Brain microvascular endothelial cell (primary cell): ENCODE data around the gene RCBTB1.

Experiments
- DNase-seq: peaks from one replicate; pipeline ENCODE4 v3.0.0-alpha.2; 2020
- H3K27ac ChIP-seq: fragments of 250-450 bp; sonication (Bioruptor Pico); 2 replicates; pipeline ENCODE4 v1.5.1; 2020; ENCODE audit warnings: mild to moderate bottlenecking, moderate library complexity
- H3K27me3 ChIP-seq: fragments of 250-450 bp; sonication (Bioruptor Pico); replicated peaks from 2 replicates; pipeline ENCODE4 v1.5.1; 2020; ENCODE audit warnings: mild to moderate bottlenecking
- H3K36me3 ChIP-seq: fragments of 250-450 bp; sonication (Bioruptor Pico); replicated peaks from 2 replicates; pipeline ENCODE4 v1.5.1; 2020; ENCODE audit warnings: mild to moderate bottlenecking
- H3K4me3 ChIP-seq: 2 replicates; pipeline ENCODE4 v1.5.1; 2011; ENCODE audit warnings: low read depth, mild to moderate bottlenecking, control low read depth, low read length, moderate library complexity
- CTCF ChIP-seq: IDR thresholded peaks from 2 replicates; pipeline ENCODE4 v1.5.1; 2011; ENCODE audit warnings: low read depth, mild to moderate bottlenecking, moderate library complexity, low read length, control low read depth, inconsistent platforms; ENCODE audit errors: missing control alignments
- in situ Hi-C: cut with HindIII; loops from 2 replicates; pipeline ENCODE4 v1.10.0; 2017; ENCODE audit warnings: low sequenced_read_pairs, low pct_ligation_motif_present

RCBTB1 gene

DNA sequence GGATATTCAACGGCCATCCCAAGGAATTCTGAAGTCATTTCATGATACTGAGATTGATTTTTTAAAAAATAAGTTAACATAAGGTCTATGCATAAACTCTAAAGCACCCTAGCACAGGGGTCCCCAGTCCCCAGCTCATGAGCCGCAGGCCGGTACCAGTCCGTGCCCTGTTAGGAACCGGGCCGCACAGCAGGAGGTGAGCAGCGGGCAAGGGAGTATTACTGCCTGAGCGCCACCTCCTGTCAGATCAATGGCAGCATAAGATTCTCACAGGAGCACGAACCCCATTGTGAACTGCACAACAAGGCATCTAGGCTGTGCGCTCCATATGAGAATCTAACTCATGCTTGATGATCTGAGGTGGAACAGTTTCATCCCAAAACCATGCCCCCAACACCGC is 31.0 kb downstream of the RCBTB1 start:
- Histone ChIP-seq H3K4me3 (no peak overlapping the region), H3K27me3 (no peaks in the 10 kb centered on the region), H3K36me3 (peaks cover 9% of the 10 kb centered on the region), H3K27ac (no peak overlapping the region)
- no peak for DNase-seq
- TF ChIP-seq CTCF: no peak
- in situ Hi-C loops: no loop called here

DNA sequence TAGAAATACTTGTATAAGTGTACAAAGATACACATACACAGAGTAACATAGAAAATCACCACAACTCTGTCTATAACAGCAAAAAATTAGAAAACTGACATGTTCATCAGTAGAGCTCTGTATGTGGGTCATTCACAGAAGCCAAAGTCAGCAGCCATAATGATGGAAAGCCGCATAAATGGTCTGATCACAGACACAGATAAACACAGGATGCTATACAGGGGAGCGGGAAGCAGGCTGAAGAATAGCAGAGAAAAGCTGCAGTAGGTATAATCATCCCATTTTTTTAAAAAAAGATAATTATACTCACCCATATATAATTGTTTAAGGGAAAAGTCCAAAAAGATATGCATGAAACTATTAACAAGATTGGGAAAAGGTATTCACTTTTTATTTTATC is 31.5 kb downstream of the RCBTB1 start:
- no peak overlapping the region for H3K4me3 ChIP-seq
- TF ChIP-seq CTCF: no peak
- H3K27me3 ChIP-seq: no peaks in the 10 kb centered on the region
- DNase-seq: no peak
- in situ Hi-C loops: no loop called here
- no peak overlapping the region for H3K27ac ChIP-seq
- H3K36me3 ChIP-seq: peaks cover 6% of the 10 kb centered on the region

GRCh38 chr13:49550942-49551644 is 34.3 kb downstream of the RCBTB1 start:
- in situ Hi-C loops: no loop called here
- Histone ChIP-seq H3K4me3 (no peak overlapping the region), H3K36me3 (no peaks in the 10 kb centered on the region)

DNA sequence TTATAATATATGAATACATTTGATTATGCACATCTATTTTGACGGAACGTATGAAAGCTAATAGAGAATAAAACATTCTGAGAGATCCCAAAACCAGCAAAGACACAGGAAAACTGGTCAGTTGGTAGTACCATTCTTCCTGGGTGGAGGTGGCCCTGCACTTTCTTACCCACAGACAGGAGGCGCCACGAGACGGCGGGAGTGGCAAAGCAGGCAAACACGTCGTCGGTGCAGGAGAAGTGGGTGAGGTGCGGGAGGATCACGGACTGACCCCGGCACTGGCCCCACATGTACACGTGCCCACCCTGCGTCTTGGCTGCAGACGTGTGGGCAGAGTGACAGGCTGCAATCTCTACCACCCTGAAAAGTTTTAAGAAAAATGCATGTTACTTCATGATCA is 36.1 kb downstream of the RCBTB1 start:
- H3K4me3 ChIP-seq: no peak overlapping the region
- H3K36me3 ChIP-seq: peaks cover 4% of the 10 kb centered on the region
- H3K27me3 ChIP-seq: no peaks in the 10 kb centered on the region
- no peak for DNase-seq
- H3K27ac ChIP-seq: no peak overlapping the region
- TF ChIP-seq CTCF: peak; percentile 29
- in situ Hi-C loops: no loop called here

More at GRCh38 chr13:49550942-49551644, 34.3 kb downstream of the RCBTB1 start:
- no peaks in the 10 kb centered on the region for H3K27me3 ChIP-seq
- no peak for DNase-seq
- H3K27ac ChIP-seq: no peak overlapping the region
- TF ChIP-seq CTCF: no peak

DNA sequence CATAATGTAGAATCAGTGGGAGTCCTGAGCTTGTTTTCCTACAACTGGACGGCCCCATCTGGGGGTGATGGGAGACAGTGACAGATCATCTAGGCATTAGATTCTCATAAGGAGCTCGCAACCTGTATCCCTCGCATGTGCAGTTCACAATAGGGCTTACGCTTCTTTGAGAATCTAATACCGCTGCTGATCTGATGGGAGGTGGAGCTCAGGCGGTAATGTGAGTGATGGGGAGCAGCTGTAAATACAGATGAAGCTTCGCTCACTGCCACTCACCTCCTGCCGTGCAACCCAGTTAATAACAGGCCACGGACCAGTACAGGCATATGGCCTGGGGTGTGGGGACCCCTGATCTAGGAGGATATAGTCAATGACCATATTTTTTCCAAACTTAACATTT is 38.8 kb downstream of the RCBTB1 start:
- in situ Hi-C loops: no loop called here
- DNase-seq: no peak

More for the DNA sequence above, 38.8 kb downstream of the RCBTB1 start:
- no peak overlapping the region for H3K4me3 ChIP-seq
- no peak for TF ChIP-seq CTCF
- no peaks in the 10 kb centered on the region for H3K27me3 ChIP-seq
- H3K27ac ChIP-seq: no peak overlapping the region
- H3K36me3 ChIP-seq: peaks cover 7% of the 10 kb centered on the region
